Activated CD8-positive, alpha-beta memory T cell treated with anti-CD3 and anti-CD28 coated beads for 24 hours (primary cell): ENCODE data around the gene VSX2.

Experiments used
- DNase-seq: peaks from one replicate; pipeline ENCODE4 v3.0.0-alpha.2; 2020

VSX2 gene

DNA sequence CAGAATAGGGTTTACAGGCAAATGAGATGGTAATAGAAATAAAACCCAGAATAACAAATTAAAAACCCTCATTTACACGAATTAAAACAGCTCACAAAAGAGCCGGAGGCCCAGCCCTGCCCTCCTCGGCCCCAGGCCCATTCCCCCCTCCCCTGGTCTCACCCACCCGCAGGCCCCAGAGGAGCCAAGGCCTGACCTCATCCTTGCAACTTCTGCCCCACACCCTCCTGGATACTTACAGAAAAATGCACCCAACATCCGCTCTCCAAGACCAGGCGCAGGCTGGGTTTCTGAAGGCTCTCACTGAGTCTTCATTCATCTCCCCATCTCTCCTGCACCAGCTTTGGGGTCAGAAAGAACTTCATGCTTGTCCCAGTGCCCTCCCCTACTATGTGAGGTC is 16.2 kb upstream of the VSX2 start:
- no peak for DNase-seq

DNA sequence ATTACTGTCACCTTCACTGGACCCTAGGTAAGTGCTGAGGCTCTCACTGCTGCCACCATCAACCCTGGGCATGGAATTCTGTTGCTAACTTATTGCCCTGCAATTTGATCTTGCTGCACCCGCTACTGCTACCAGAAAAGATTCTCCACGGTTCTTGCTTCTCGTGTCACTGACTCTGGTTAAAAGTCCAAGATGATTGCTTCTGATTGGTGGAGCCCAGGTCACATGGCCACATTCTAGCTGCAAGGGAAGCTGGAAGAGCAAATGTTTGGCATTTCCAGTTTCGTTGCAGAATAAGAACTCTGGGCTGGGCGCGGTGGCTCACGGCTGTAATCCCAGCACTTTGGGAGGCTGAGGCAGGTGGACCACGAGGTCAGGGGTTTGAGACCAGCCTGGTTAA is 7.5 kb upstream of the VSX2 start:
- no peak for DNase-seq

- DNase-seq = no peak
Measured at GRCh38 chr14:74235017-74235416, 4.2 kb upstream of the VSX2 start.

GRCh38 chr14:74237441-74237840 is 1.8 kb upstream of the VSX2 start:
- DNase-seq = no peak

DNA sequence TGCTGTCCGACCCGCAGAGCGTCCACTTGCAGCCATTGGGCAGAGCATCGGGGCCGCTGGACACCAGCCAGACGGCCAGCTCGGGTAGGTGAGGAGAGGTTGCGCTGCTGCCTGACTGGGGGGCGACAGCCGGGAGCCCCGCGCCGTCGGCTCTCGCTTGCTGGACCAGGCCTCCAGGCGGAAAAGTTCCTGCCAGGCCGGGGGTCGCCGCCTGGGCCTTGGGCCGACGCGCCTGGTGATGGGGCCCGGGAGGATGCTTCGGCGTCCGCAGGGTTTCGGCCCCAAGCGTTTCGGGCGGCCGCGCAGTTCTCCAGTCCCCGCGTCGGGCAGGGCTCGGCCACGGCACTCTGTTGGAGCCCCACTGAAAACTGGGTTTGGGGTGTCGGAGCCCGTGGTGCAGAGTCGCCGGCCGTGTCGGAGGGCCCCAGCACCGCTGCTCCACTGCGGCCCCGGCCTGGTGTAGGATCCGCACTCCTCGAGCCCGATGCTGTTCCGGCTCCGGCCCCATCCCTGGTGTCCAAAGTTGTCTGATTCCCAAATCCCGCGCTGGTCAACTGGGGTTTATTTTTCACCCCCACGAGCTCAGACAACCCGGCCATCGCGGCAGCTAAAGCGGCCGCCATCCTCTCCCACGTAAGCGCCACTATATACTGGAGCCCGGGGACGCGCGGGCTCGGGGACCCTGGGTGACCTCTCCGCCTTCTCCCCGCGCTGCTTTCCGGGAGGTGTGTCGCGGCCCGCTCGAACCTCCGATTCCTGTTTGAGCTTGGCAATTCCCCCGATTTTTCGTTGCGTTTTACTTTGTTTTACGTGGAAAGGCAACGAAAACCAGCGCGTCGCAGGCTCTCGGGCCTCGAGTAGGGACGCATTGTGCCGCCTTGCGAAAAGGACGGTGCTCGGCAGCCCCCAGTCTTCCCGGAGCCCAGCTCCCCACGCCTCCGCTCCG is 872 bp downstream of the VSX2 start:
- no peak for DNase-seq

DNA sequence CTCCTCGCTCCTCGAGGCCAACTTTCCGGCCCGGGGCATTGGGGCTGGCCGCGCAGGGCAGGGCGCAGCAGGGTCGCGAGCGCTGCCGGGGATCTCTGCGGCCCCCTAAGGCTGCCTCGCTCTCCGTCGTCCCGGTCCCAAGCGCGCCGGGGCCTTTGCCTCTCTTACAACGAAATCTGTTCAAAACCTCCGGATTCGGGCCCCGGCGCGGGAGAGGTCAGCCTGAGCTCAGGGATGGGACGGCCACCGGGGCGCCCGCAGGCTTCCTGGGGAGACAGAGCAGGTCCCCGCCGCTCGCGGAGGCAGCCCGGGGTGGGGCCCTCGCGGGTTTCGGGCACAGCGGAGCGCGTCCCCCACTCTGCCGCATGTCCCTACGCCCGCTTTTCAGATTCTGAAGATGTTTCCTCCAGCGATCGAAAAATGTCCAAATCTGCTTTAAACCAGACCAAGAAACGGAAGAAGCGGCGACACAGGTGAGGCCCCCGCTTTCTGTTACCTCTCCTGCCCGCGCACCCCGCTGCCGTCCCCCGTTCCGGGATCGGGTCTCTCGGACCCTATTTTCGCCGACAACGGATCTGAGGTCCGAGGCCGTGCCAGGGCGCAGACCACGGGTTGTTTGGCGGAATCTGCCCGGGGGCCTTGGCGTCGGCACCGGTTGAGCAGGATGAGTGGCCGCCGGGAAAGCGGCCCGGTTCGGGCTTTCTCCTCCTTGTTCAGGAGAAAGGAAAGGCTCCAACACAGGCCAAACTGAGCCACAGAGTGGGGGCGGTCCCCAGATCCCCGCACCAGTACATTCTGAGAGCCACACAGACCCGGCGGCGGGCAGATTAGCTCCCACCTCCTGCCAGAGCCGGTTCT is 1.8 kb downstream of the VSX2 start:
- DNase-seq = no peak

- no peak for DNase-seq
Measured at GRCh38 chr14:74241652-74242017, 2.4 kb downstream of the VSX2 start.

DNA sequence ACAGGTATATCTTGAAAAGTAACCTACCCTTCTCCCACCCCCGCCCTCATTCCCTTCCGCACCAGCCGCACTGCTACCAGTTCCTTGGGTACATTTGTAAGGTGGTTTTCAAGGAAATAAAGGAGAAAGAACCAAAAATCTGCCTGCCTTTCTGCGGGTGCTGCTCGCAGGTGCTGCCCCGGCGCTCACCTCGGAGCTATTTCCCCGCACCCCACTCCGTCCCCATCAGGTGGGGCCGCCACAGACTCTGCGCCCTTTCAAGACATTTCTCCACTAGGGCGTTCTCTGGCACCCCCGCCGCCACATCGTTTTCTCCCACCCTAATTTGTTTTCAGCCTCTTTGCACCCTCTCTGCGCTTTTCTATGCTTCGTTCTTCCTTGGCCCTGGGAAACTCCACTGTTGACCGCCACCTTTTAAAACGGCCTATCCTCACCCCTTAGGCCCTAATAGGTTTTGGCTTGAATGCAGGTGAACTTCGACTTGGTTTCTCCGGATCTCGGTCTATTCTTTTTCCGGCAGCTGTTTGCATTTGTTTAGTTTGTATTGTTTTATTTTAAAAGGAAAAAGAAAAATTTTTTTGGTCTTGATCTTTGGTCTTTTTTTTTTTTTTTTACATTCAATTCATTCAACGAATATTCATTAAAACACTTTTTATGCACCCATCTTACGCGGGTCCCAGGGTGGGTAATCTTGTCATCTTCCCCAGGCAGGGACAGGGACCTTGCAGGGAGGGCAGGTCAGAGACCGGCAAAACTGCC is 3.0 kb downstream of the VSX2 start:
- DNase-seq = no peak

- DNase-seq = no peak
Measured at GRCh38 chr14:74242780-74243042, 3.5 kb downstream of the VSX2 start.

DNA sequence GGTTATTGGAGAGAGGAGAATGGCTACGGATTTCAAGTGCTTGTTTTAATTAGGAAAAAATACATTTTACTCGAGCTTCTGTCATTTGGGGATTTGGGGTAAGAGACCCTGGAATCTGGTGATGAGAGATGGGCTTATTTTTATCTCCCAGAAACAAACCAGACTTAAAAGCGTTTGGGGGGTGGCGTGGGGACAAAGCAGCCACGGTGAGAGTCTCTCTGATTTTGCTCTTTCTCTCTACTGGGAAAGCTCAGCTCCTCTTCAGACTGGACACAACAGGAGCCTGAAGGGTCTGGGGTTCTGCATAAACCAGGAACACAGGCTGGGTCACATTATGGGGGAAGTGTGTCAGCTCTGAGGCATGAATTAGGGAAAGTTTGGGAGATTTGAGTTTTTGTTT is 3.8 kb downstream of the VSX2 start:
- DNase-seq = no peak

DNA sequence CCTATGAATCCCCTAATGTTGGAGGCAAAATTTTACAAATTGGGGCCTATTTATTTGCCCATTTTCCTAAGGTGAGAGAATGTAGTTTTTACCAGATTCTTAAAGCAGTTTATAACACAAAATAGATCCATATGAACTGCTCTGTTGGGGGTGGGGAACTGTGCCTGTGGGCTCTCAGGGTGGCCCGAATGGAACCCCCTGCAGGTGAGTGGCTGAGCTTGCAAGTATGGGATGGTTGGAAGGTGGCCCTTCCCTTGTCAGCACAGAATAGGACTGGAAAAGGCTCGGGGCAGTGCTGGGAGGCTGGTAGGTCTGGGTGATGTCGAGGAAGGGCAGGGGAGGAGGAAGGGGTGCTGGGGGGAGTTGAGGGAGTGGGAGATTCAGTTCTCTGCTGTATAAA is 4.9 kb downstream of the VSX2 start:
- DNase-seq = no peak

GRCh38 chr14:74245292-74245691 is 6.0 kb downstream of the VSX2 start:
- DNase-seq = no peak

GRCh38 chr14:74246542-74246941 is 7.3 kb downstream of the VSX2 start:
- no peak for DNase-seq

DNA sequence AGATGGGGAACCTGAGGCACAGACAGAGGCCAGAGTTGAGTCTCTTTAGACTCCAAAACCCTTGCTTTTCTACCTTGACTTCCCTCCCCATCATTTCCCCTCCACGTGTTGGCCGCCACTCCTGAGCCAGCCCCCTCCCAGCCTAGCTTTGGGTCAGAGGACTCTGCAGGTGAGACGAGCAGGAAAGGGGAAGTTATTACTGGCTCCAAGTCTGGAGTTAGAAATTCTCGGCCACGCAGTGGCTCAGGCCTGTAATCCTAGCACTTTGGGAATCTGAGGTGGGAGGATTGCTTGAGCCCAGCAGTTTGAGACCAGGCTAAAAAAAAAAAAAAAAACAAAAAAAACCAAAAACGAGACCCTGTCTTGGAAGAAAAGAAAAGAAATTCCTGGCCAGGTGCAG is 8.8 kb downstream of the VSX2 start:
- no peak for DNase-seq

GRCh38 chr14:74249433-74250375 is 10.5 kb downstream of the VSX2 start:
- no peak for DNase-seq

DNA sequence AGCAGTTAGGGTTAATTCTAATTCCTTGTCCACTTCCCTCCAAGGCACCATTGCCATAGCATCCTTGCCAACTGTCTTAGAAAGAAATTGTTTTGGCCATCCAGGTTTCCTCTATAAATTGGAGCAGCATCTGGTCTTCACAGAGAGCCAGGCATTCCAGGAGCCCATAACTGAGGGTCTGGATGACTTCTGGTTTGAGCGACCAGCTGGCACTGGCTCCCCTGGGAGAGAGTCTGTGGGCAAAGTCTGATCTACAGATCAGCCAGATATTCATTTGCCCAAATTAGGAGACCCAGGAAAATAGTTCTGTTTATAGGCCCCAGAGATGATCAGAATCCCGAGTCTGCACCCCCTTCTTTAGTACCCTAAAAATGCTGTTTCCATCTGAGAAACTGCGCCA is 16.0 kb downstream of the VSX2 start:
- no peak for DNase-seq

DNA sequence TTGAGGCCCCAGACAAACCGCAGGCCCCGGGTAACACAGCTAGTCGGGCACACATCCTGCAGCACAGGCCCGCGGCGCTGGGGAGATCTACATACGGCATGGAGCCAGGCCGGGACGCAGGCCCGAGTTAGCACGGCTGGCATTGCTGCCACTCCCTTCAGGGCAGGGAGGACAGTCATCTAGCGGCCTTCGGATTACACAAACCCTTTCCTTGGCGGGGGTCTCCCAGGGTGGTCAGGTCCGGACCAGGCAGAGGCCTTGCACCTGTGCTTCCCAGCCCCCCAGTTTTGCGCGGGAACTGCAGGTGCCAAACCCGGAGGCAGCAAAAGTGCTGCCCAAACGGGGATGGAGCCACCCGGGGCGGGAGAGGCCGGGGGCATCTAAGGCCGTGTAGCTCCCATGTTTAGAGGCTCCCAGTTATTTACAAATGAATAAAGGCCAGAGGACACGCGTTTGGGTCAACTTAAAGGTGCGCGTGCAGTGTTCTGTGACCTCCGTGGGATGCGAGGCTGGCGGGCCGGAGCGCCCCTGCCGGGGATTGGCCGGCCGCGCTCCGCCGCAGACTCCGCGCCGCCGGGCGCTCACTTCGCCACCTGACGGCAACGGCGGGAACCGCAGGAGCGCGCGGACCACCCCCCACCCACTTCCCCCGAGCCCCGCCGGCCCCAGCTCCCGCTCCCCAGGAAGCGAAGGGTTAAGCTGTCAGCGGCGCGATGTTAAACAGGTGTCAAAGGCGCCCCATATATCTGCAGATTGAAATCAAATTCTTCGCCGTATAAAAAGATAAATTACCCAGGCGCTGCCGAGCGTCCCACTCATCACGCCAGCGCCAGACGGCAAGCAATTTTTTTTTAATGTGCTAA is 18.1 kb downstream of the VSX2 start:
- DNase-seq = peak; percentile 87

- no peak for DNase-seq
Measured at GRCh38 chr14:74257941-74258763, 18.9 kb downstream of the VSX2 start.

- no peak for DNase-seq
Measured at GRCh38 chr14:74258764-74259035, 19.5 kb downstream of the VSX2 start.

GRCh38 chr14:74259513-74259912 is 20.3 kb downstream of the VSX2 start:
- DNase-seq = no peak
